Calu3 (cell line): ENCODE results near the gene NKD2. TPM values are rescaled to one million over a fixed set of nuclear protein-coding genes. Genes with fewer than 3 reads are reported as not detected.

Source experiments
- BruUV-seq: library from RNA; stranded (reverse); fragments of 400-500 nt; replicated peaks from 2 replicates; lab custom pipeline; 2021; lab: Mats Ljungman, UMichigan
- CTCF ChIA-PET: fragments of 300-600 bp; sonication (Branson Sonifier 250); formaldehyde crosslinking; loops from one replicate; lab custom pipeline; 2022; ENCODE audit warnings: antibody characterized with exemption; lab: Charles Lee
- DNase-seq: peaks from one replicate; pipeline ENCODE4 v3.0.0; 2022
- H3K27ac Mint-ChIP-seq: one replicate; pipeline ENCODE4 v1.8.0; 2022; ENCODE audit warnings: mixed read lengths; ENCODE audit not compliant: unreplicated experiment
- H3K27me3 Mint-ChIP-seq: one replicate; pipeline ENCODE4 v1.8.0; 2022; ENCODE audit warnings: mixed read lengths; ENCODE audit not compliant: unreplicated experiment
- H3K36me3 Mint-ChIP-seq: one replicate; pipeline ENCODE4 v1.8.0; 2022; ENCODE audit warnings: mild to moderate bottlenecking, moderate library complexity, mixed read lengths; ENCODE audit not compliant: insufficient read depth, unreplicated experiment
- H3K4me1 Mint-ChIP-seq: one replicate; pipeline ENCODE4 v1.8.0; 2022; ENCODE audit warnings: mild to moderate bottlenecking, low read depth, mixed read lengths; ENCODE audit not compliant: unreplicated experiment
- H3K4me3 Mint-ChIP-seq: one replicate; pipeline ENCODE4 v1.8.0; 2022; ENCODE audit warnings: mild to moderate bottlenecking, low read depth, moderate library complexity, mixed read lengths; ENCODE audit not compliant: unreplicated experiment
- H3K9me3 Mint-ChIP-seq: one replicate; pipeline ENCODE4 v1.8.0; 2022; ENCODE audit warnings: low read depth, mixed read lengths; ENCODE audit not compliant: unreplicated experiment
- CTCF ChIP-seq: fragments of 200-600 bp; IDR thresholded peaks from one replicate; pipeline ENCODE4 v1.8.0; 2022; ENCODE audit warnings: antibody characterized with exemption; ENCODE audit not compliant: unreplicated experiment
- intact Hi-C: fragments of 100-400 bp; cut with micrococcal nuclease; formaldehyde crosslinking; loops from one replicate; pipeline ENCODE4 v1.10.0; 2022; ENCODE audit not compliant: unreplicated experiment
- total RNA-seq: library from RNA; stranded (reverse); gene quantifications from 2 replicates; pipeline ENCODE4 v1.2.3, GENCODE V29; 2022

NKD2 gene
- total RNA-seq, 1 experiment from 2014 or later, result 0.47 TPM

- no peak overlapping the region for H3K27ac Mint-ChIP-seq
- no peak for DNase-seq
- H3K36me3 Mint-ChIP-seq, result peaks cover 9% of the 10 kb centered on the region
- H3K9me3 Mint-ChIP-seq, result peaks cover 32% of the 10 kb centered on the region
- CTCF ChIA-PET, result no interaction called here
- peaks cover 35% of the 10 kb centered on the region for H3K27me3 Mint-ChIP-seq
- intact Hi-C loops, result no loop called here
- no TSS peak for BruUV-seq
- H3K4me1 Mint-ChIP-seq, result no peaks in the 10 kb centered on the region
- TF ChIP-seq CTCF, result no peak
- no peak overlapping the region for H3K4me3 Mint-ChIP-seq
These were observed 30.0 kb downstream of the NKD2 start for GRCh38 chr5:1038417-1039209.

DNA sequence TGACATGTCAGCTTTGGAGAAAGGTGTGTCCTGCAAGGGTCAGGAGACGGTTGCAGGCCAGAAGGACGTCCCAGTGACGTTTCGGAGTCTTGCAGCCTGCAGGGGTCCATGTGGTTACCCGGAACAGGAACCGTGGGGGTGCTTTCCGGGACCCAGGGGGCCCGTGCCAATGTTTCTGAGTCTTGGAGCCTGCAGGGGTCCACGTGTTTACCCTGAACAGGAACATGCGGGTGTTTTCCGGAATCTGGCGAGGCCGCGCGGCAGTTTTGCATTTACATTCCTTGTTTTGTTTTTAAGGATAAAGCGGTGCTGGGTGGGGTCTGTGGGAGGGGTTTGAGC is 30.6 kb downstream of the NKD2 start:
- Mint-ChIP-seq H3K9me3 (peaks cover 38% of the 10 kb centered on the region), H3K36me3 (peaks cover 9% of the 10 kb centered on the region), H3K4me1 (no peaks in the 10 kb centered on the region), H3K27ac (no peak overlapping the region), H3K27me3 (peaks cover 30% of the 10 kb centered on the region), H3K4me3 (no peak overlapping the region)
- no peak for TF ChIP-seq CTCF
- intact Hi-C loops, result no loop called here
- no peak for DNase-seq
- CTCF ChIA-PET, result no interaction called here
- no TSS peak for BruUV-seq

- Mint-ChIP-seq H3K27me3 (peaks cover 23% of the 10 kb centered on the region), H3K27ac (no peak overlapping the region), H3K4me3 (no peak overlapping the region), H3K9me3 (peaks cover 42% of the 10 kb centered on the region), H3K4me1 (no peaks in the 10 kb centered on the region), H3K36me3 (peaks cover 9% of the 10 kb centered on the region)
- DNase-seq, result no peak
- intact Hi-C loops, result no loop called here
- no peak for TF ChIP-seq CTCF
- CTCF ChIA-PET, result no interaction called here
- no TSS peak for BruUV-seq
These were observed 31.2 kb downstream of the NKD2 start for GRCh38 chr5:1039706-1040260.

- Mint-ChIP-seq H3K9me3 (peaks cover 48% of the 10 kb centered on the region), H3K4me1 (no peaks in the 10 kb centered on the region), H3K4me3 (no peak overlapping the region), H3K36me3 (peaks cover 5% of the 10 kb centered on the region), H3K27me3 (peaks cover 16% of the 10 kb centered on the region), H3K27ac (no peak overlapping the region)
- TF ChIP-seq CTCF, result no peak
- no peak for DNase-seq
- intact Hi-C loops, result no loop called here
- no TSS peak for BruUV-seq
- CTCF ChIA-PET, result no interaction called here
These were observed 32.0 kb downstream of the NKD2 start for GRCh38 chr5:1040571-1040970.
